Neural progenitor cell (in vitro differentiated cells): ENCODE results near the gene EVL. TPM values are rescaled to one million over a fixed set of nuclear protein-coding genes. Genes with fewer than 3 reads are reported as not detected.

Source experiments
- DNase-seq: peaks from one replicate; pipeline ENCODE4 v3.0.0-alpha.2; 2016; ENCODE audit warnings: low spot score
- H2AFZ ChIP-seq: fragments of 200-600 bp; sonication (generic); replicated peaks from 2 replicates; pipeline ENCODE4 v1.6.1; 2016; ENCODE audit warnings: antibody characterized with exemption
- H3F3A ChIP-seq: fragments of 200-600 bp; sonication (generic); 2 replicates; pipeline ENCODE4 v1.6.1; 2016; ENCODE audit warnings: antibody characterized with exemption, low read depth
- H3K27ac ChIP-seq: fragments of 200-600 bp; sonication (generic); 2 replicates; pipeline ENCODE4 v1.5.1; 2016; ENCODE audit warnings: mild to moderate bottlenecking
- H3K27me3 ChIP-seq: fragments of 200-600 bp; sonication (generic); 2 replicates; pipeline ENCODE4 v1.6.1; 2016; ENCODE audit warnings: mild to moderate bottlenecking, moderate library complexity
- H3K36me3 ChIP-seq: fragments of 200-600 bp; sonication (generic); 2 replicates; pipeline ENCODE4 v1.5.1; 2016
- H3K4me1 ChIP-seq: fragments of 200-600 bp; sonication (generic); 2 replicates; pipeline ENCODE4 v1.6.1; 2016; ENCODE audit warnings: mixed run types
- H3K4me2 ChIP-seq: fragments of 200-600 bp; sonication (generic); 2 replicates; pipeline ENCODE4 v1.6.1; 2016
- H3K4me3 ChIP-seq: fragments of 200-600 bp; sonication (generic); 2 replicates; pipeline ENCODE4 v1.5.1; 2016
- H3K79me2 ChIP-seq: fragments of 200-600 bp; sonication (generic); 2 replicates; pipeline ENCODE4 v1.6.1; 2016; ENCODE audit warnings: low read depth
- H3K9ac ChIP-seq: fragments of 200-600 bp; sonication (generic); 2 replicates; pipeline ENCODE4 v1.6.1; 2016
- H3K9me3 ChIP-seq: fragments of 200-600 bp; sonication (generic); 2 replicates; pipeline ENCODE4 v1.5.1; 2016; ENCODE audit warnings: low read depth
- H4K20me1 ChIP-seq: fragments of 200-600 bp; sonication (generic); 2 replicates; pipeline ENCODE4 v1.6.1; 2016; ENCODE audit warnings: low read depth
- H3K27ac Mint-ChIP-seq: 3 replicates; pipeline ENCODE4 v1.8.0; 2021; ENCODE audit warnings: mixed read lengths
- H3K27me3 Mint-ChIP-seq: 2 replicates; pipeline ENCODE4 v1.8.0; 2022; ENCODE audit warnings: low read depth, mild to moderate bottlenecking, inconsistent platforms, moderate library complexity, mixed read lengths; ENCODE audit not compliant: insufficient read depth
- H3K36me3 Mint-ChIP-seq: 3 replicates; pipeline ENCODE4 v1.8.0; 2021; ENCODE audit warnings: mixed read lengths
- H3K4me1 Mint-ChIP-seq: 3 replicates; pipeline ENCODE4 v1.8.0; 2021; ENCODE audit warnings: mixed read lengths
- H3K4me3 Mint-ChIP-seq: 3 replicates; pipeline ENCODE4 v1.8.0; 2021; ENCODE audit warnings: mild to moderate bottlenecking, moderate library complexity, mixed read lengths
- H3K9me3 Mint-ChIP-seq: 3 replicates; pipeline ENCODE4 v1.8.0; 2020; ENCODE audit warnings: mixed read lengths
- CTCF ChIP-seq: fragments of 200-600 bp; sonication (generic); IDR thresholded peaks from 2 replicates; pipeline ENCODE4 v1.5.1; 2017; ENCODE audit warnings: antibody characterized with exemption, mild to moderate bottlenecking
- EZH2 ChIP-seq: fragments of 200-600 bp; sonication (generic); IDR thresholded peaks from 2 replicates; pipeline ENCODE4 v1.6.1; 2017; ENCODE audit warnings: antibody characterized with exemption, mild to moderate bottlenecking, moderate library complexity
- EZH2phosphoT487 ChIP-seq: fragments of 200-600 bp; sonication (generic); IDR thresholded peaks from 2 replicates; pipeline ENCODE4 v1.6.1; 2017; ENCODE audit warnings: antibody characterized with exemption
- total RNA-seq: library from RNA; depleted of rRNA; stranded (reverse); fragments of >200 nt; gene quantifications from 2 replicates; pipeline ENCODE4 v1.2.3, GENCODE V29; 2015; ENCODE audit warnings: low replicate concordance

Gene EVL
- total RNA-seq, 1 donor from 2014 or later: 49.2 TPM

GRCh38 chr14:100124551-100125088 lies 59.4 kb downstream of the EVL start:
- no peaks in the 10 kb centered on the region for H3K9me3 Mint-ChIP-seq
- no peak overlapping the region for H3K4me2 ChIP-seq
- no peak for DNase-seq
- H2AFZ ChIP-seq: no peak overlapping the region
- no peaks in the 10 kb centered on the region for H3K79me2 ChIP-seq
- H3K4me1 Mint-ChIP-seq: peaks cover 5% of the 10 kb centered on the region
- no peaks in the 10 kb centered on the region for H3K4me1 ChIP-seq
- H3K4me3 ChIP-seq: no peak overlapping the region
- no peaks in the 10 kb centered on the region for H3K9me3 ChIP-seq
- no peaks in the 10 kb centered on the region for H3K36me3 ChIP-seq
- H3K9ac ChIP-seq: no peak overlapping the region
- H3K27me3 ChIP-seq: no peaks in the 10 kb centered on the region
- peaks cover 2% of the 10 kb centered on the region for H3K27me3 Mint-ChIP-seq
- H3K27ac ChIP-seq: no peak overlapping the region
- peaks cover 6% of the 10 kb centered on the region for H4K20me1 ChIP-seq
- H3F3A ChIP-seq: no peaks in the 10 kb centered on the region
- no peak overlapping the region for H3K4me3 Mint-ChIP-seq
- no peak overlapping the region for H3K27ac Mint-ChIP-seq
- TF ChIP-seq EZH2phosphoT487: no peak
- TF ChIP-seq EZH2: no peak
- no peak for TF ChIP-seq CTCF
- peaks cover 11% of the 10 kb centered on the region for H3K36me3 Mint-ChIP-seq

- TF ChIP-seq EZH2 (no peak), CTCF (no peak), EZH2phosphoT487 (no peak)
- Mint-ChIP-seq H3K36me3 (peaks cover 19% of the 10 kb centered on the region), H3K27me3 (peaks cover 2% of the 10 kb centered on the region)
These were observed 61.2 kb downstream of the EVL start for GRCh38 chr14:100126401-100126800.

GRCh38 chr14:100127853-100128455 lies 62.7 kb downstream of the EVL start:
- Histone ChIP-seq H3K9me3 (no peaks in the 10 kb centered on the region), H2AFZ (no peak overlapping the region), H4K20me1 (peaks cover 4% of the 10 kb centered on the region), H3K4me3 (no peak overlapping the region), H3K4me1 (no peaks in the 10 kb centered on the region), H3K4me2 (no peak overlapping the region), H3K79me2 (no peaks in the 10 kb centered on the region), H3K27me3 (no peaks in the 10 kb centered on the region), H3K36me3 (no peaks in the 10 kb centered on the region), H3K27ac (no peak overlapping the region), H3K9ac (no peak overlapping the region), H3F3A (no peaks in the 10 kb centered on the region)
- Mint-ChIP-seq H3K4me1 (peaks cover 5% of the 10 kb centered on the region), H3K9me3 (no peaks in the 10 kb centered on the region), H3K27me3 (peaks cover 2% of the 10 kb centered on the region), H3K27ac (no peak overlapping the region), H3K36me3 (peaks cover 21% of the 10 kb centered on the region), H3K4me3 (no peak overlapping the region)
- DNase-seq: no peak
- TF ChIP-seq EZH2phosphoT487: no peak
- no peak for TF ChIP-seq EZH2
- TF ChIP-seq CTCF: no peak

More at GRCh38 chr14:100126401-100126800, 61.2 kb downstream of the EVL start:
- H3K27ac Mint-ChIP-seq: no peak overlapping the region
- H3K4me1 ChIP-seq: no peaks in the 10 kb centered on the region
- no peak for DNase-seq
- no peak overlapping the region for H3K9ac ChIP-seq
- H3K9me3 Mint-ChIP-seq: no peaks in the 10 kb centered on the region
- no peak overlapping the region for H3K4me2 ChIP-seq
- no peaks in the 10 kb centered on the region for H3K27me3 ChIP-seq
- peaks cover 6% of the 10 kb centered on the region for H4K20me1 ChIP-seq
- no peak overlapping the region for H2AFZ ChIP-seq
- no peaks in the 10 kb centered on the region for H3K36me3 ChIP-seq
- no peaks in the 10 kb centered on the region for H3K9me3 ChIP-seq
- no peaks in the 10 kb centered on the region for H3F3A ChIP-seq
- H3K4me3 ChIP-seq: no peak overlapping the region
- peaks cover 5% of the 10 kb centered on the region for H3K4me1 Mint-ChIP-seq
- no peak overlapping the region for H3K4me3 Mint-ChIP-seq
- no peak overlapping the region for H3K27ac ChIP-seq
- no peaks in the 10 kb centered on the region for H3K79me2 ChIP-seq
